Hematopoietic multipotent progenitor cell (in vitro differentiated cells): Measurements from ENCODE around the gene SOWAHA. TPM values are rescaled to one million over a fixed set of nuclear protein-coding genes. Genes with fewer than 3 reads are reported as not detected.
A peak's percentile ranks its signal among the peaks of the same experiment; 100 is the strongest.

ENCODE experiments used
- DNase-seq, 3 donors: peaks; one replicate each; pipeline ENCODE4 v3.0.0-alpha.2; 2011 to 2015; ENCODE audit warnings: low read depth in 2 of 3, low spot score in 2 of 3
- total RNA-seq: library from RNA; depleted of rRNA; stranded (reverse); fragments of >200 nt; gene quantifications from one replicate; pipeline ENCODE4 v1.2.3, GENCODE V29; 2012

SOWAHA gene
- total RNA-seq, 1 donor = not detected

DNA sequence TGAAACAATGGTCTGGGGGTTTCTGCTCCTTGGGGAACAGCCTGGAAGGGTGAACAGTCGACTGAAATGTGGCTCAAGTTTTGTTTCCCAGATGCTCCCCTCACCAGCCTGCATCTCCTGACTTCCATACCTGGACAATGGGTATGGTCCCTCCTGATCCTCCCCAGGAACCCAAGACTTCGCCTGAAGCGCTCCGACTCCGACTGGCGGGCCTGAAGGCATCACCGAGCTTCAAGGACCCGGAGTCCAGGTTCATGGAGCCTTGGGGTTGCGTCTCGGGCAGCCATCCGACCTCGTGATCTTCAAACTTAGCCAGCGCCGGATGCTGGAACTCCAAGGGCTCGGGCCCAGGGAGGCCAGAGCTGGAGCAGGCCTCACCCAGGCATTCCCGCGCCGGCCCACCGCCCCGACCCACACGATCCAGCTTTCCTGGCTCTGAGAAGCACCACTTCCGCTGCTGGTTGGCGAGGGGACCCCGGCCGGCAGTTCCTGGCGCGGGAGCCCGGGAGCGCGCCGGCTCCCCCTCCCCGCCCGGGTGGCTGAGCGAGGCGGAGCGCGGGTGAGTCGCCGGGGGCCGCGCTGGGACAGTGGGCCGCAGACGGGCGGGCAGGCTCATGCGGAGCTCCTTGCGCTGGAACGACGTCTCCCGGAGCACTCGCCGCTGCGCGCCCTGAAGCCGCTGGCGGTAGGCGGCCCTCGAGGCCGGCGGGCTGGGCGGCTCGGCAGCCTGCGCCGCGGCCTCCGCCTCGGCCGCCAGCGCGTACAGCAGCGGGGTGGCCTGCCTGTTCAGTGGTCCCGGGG is 12.1 kb downstream of the SOWAHA start:
- DNase-seq = no peak

GRCh38 chr5:132825834-132826391 is 12.8 kb downstream of the SOWAHA start:
- no peak for DNase-seq

DNA sequence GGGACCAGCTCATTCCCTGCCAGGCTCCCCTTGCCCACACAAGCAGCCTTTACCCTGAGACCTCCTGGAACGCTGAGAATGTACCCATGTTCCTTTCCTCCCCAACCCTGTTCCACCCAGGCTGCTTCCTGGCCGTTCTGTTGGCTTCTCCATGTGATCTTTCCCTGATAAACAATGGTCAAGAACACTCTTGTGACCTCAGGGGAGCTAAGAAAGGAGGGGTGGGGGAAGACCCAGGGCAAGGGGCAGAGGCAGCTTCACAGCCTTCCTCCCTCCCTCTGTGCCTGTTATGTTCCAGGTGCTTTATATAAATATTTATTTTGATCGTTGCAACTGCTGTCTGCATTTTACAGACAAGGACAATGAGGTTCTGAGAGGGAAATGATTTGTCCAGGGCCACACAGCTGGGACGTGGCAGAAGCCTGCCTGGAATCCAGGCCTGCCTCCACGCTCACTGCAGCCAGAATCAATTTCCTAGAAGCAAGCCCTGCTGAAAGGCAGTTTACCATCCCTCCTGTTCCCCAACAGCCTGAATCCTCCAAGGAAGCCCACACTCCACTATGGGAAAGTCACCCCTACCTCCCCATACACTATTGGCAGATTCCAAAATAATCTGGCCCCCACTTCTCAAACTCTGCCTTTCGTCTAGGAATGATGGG is 13.5 kb downstream of the SOWAHA start:
- DNase-seq = no peak

- no peak for DNase-seq
Measured at GRCh38 chr5:132827943-132828673, 15.0 kb downstream of the SOWAHA start.

DNA sequence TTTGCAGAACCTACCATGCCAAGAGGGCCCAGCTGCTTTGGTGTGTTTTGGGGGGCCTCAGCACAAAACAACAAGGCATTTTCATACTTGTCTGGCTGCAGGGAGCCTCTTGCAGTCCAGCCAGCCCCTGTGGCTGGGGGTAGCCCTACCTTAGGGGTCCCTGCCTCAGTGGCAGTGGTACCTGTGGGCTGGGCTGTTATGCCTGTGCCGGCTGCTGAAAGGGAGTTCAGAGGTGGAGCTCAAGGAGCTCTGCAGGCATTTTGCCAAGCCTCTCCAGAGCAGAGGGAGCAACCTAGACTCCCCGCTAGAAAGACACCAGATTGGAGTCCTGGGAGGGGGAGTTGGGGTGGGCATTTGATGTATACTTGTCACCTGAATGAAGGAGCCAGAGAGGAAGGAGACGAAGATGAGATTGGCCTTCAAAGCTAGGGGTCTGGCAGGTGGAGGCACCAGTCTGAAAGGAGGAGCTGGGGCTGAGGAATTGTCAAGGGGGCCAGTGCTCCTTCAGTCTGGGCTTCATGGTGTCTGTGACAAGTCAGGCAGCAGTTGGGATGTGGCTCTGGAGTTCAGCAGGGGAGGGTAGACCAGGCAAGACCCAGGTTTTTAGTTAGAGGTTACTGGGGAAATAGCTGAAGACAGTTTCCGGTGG is 15.9 kb downstream of the SOWAHA start:
- DNase-seq = no peak

GRCh38 chr5:132829742-132830435 is 16.8 kb downstream of the SOWAHA start:
- peak; percentile 50 to 71 (median 70) for DNase-seq

DNA sequence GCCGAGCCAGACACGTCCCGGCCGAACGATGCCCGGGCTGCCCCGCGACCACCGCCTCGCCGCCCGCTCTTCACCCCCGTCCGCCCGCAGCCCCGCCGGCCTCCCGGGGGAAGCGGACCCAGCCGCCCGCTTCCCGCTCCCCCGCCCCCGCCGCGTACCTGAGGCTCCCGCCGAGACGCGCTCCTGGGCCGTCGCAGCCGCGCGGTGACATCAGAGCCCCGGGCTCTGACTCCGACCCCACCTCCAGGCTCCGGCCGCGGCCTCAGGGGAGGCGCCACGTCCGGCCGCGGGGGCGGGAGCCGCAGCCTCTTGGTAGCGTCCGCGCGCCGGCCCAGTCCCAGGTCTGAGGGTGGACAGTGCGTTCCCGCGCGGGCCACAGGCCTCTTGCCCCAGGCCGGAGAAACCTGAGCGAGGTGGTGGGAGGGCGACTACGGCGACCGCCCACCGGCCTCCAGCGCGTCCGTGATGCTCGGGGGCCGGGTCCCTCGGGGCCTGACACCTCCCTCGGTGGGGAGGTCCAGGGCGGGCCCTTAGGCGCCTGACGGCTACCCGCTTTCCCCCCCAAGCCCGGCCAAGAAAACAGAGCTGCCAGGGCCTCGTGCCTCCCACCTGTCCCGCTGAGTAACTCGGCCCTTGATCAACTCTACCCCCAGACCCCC is 17.5 kb downstream of the SOWAHA start, which contains the start of gene SHROOM1:
Gene SHROOM1, minus strand, starts transcription at position 212 of the 659 bp plus-strand sequence. CDS start 4,507 bp downstream, outside the sequence.
- no peak for DNase-seq

GRCh38 chr5:132831095-132831860 is 18.2 kb downstream of the SOWAHA start:
- DNase-seq = no peak

- DNase-seq = no peak
Measured at GRCh38 chr5:132832612-132833011, 19.5 kb downstream of the SOWAHA start.

GRCh38 chr5:132834057-132834456 is 21.0 kb downstream of the SOWAHA start:
- DNase-seq = no peak

GRCh38 chr5:132836852-132837251 is 23.8 kb downstream of the SOWAHA start:
- DNase-seq = no peak

DNA sequence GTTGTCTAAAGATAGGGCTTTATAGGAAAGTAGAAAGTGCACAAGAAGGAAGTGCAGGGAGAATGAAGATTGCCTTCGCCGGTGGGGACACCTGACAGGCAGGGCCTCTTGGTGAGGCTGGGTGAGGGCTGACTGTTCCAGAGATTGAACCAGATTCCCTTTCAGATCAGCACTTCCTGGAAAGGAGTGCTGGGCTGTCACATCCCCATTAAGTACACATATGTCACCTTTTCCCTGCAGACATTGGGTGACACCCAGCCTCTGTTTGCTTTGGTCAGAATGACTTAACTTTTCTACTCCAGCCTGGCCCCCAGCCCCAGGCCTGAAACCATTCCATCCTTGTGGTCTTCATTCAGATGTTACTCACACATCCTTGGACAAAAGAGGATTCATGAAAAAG is 24.8 kb downstream of the SOWAHA start:
- DNase-seq = no peak

- DNase-seq = no peak
Measured at GRCh38 chr5:132838516-132839282, 25.6 kb downstream of the SOWAHA start.

- DNase-seq = no peak
Measured at GRCh38 chr5:132839426-132840301, 26.6 kb downstream of the SOWAHA start.

DNA sequence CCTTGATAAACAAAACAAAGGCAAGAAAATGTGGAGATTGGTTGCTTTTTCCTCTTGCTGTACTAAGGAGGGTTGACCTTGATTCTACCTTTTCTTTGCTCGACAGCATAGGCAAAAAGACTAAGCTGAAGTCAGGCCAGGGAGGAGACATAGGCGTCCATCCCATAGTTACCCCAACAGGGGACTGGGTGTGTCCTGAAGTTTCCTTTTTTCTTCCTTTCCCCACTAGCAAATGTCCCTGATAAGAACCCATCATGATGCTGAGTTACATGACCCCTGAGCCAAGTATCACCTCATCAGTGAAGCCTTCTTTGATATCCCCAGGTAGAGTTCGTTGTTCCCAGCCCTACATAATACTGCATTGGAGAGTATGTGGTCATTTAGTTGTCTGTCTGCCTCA is 27.2 kb downstream of the SOWAHA start:
- no peak for DNase-seq

GRCh38 chr5:132840896-132841295 is 27.8 kb downstream of the SOWAHA start:
- no peak for DNase-seq

DNA sequence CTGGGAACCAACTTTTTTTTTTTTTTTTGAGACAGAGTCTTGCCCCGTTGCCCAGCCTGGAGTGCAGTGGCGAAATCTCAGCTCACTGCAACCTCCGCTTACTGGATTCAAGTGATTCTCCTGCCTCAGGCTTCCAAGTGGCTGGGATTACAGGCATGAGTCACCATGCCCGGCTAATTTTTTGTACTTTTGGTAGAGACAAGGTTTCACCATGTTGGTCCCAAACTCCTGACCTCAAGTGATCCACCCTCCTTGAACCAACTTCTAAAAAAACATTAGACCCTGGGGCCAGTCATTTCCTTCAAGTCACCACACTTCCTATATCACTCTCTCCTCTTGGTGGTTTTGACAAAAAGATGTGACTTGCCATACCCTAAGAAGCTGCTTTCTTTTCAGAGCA is 28.2 kb downstream of the SOWAHA start:
- peak in 1 of 3 donors; percentile 45 for DNase-seq
